Measurements from ENCODE around the gene C2orf69.
A peak's percentile ranks its signal among the peaks of the same experiment; 100 is the strongest.
"Not testable (repeated sequence)": the region's sequence is repeated elsewhere in the genome, so short reads cannot be mapped to it uniquely, and the experiment has no call there.

Gene C2orf69

DNA sequence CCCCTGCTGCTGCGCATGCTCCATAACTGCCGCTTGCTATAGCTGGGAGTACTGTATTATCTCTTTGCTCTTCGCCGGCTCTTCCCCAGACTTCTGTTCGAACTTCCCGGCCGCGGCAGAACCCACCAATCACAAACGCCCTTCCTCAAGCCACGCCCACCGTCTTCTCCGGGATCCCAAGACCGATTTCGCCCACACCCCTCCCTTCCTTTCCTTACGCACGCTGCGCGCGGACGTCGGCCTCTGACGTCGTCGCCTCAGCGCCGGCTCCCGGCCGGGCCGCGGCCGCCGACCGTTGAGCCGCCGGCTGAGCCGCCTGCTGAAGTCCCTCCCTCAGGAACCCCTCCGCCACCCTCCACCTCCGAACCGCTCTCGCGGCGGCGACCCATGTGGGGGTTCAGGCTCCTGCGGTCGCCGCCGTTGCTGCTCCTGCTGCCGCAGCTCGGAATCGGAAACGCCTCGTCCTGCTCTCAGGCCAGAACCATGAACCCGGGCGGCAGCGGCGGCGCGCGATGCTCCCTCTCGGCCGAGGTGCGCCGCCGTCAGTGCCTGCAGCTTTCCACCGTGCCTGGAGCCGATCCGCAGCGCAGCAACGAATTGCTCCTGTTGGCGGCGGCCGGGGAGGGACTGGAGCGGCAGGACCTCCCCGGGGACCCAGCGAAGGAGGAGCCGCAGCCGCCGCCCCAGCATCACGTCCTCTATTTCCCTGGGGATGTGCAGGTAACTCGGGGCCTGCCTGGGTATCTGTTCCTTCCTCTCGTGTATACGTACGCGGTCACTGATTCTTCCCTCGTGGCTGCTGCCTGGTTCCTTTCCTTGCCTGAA is at the start of gene C2orf69:
Gene C2orf69, plus strand, starts transcription at position 242 of the 825 bp plus-strand sequence. Its CDS starts 146 bp downstream, at position 388.
- DNase-seq (ENCODE audit: low read depth in 1 of 2, low spot score in 1 of 2) = peak; percentile 80 to 82

- DNase-seq (ENCODE audit: low read depth in 1 of 2, low spot score in 1 of 2) = no peak
Measured at GRCh38 chr2:199862788-199863187, 48.3 kb upstream of the C2orf69 start.

DNA sequence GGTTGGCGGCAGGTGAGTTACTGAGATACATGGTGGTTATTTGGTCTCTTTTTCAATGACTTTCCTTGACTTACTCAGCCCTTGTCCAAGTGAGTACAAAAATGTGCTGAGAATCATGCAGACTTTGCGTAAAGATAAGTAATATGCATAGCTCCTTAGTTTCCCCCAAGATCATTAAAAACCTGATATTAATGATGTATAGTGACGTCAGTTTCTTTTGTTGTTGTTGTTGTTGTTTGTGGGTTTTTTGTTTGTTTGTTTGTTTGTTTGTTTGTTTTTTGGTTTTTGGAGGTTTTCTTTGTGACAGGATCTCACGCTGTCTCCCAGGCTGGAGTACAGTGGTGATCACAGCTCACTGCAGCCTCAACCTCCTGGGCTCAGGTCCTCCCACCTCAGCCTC is 45.2 kb upstream of the C2orf69 start:
- no peak for DNase-seq (ENCODE audit: low read depth in 1 of 2, low spot score in 1 of 2)

DNA sequence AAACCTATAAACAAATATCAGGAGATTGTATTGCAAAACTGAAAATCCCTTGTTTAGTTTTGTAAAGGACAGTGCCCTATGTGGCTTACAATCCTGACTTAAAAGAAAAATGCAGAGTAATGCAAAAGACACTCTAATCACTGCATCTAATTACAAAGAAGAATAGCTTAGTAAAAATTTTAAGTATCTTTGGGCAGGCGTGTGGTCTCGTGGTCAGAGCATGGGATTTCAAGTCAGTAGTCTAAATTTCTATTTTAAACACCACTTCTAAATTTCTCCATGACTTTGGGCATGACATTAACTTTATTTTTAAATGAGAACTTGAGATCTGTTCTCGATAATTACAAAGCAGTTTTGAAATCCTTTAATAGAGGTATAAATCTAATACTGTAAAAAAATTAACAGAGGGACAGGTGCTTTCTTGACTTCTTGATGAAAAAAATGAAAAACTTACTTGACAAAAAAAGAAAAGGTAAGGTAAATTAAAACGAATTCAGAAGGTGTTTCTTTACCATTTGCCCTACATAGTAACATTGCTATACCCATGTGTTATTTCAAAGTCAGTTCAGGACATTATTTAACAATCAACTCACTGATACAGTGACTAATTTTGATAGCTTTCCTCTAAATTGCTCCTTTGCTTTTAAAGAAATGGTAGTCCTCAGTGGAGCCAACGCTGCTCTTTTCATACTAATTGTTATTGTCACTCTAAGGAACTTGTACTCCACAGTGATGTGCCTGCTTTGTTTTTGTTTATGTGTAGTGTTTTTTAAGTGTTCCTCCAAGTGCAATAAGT is 42.5 kb upstream of the C2orf69 start:
- DNase-seq (ENCODE audit: low read depth in 1 of 2, low spot score in 1 of 2) = no peak

DNA sequence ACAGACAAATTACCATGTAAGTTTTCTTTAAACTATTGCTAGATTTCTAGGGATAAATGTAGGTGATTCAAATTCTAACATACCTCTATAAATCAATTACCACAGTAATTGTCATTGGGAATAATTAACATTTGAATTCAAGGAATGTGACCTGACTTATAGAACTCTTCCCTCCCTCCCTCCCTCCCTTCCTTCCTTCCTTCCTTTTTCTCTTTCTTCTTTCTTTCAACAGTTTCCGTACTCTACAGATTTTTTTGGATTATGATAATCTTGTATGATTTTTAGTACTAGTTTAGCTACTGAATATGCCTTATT is 41.9 kb upstream of the C2orf69 start:
- DNase-seq (ENCODE audit: low read depth in 1 of 2, low spot score in 1 of 2) = no peak

DNA sequence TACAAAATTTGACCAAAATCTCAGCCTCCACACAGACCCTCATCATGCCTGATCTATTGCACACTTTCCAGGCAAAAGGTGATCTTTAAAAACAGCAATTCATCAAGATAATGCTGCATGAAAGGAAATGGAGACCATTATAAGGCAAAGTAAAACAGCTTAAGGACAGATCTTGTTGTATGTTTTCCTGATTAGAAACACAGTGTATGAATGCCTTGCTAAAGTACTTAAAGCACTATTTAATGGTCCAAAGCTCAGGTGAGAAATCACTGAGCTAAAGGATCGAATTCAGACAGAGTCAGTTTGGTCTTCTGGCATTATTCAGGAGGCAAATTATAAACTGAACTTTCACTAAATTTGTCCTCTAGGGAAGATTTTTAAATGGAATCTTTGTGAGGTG is 41.4 kb upstream of the C2orf69 start:
- no peak for DNase-seq (ENCODE audit: low read depth in 1 of 2, low spot score in 1 of 2)

DNA sequence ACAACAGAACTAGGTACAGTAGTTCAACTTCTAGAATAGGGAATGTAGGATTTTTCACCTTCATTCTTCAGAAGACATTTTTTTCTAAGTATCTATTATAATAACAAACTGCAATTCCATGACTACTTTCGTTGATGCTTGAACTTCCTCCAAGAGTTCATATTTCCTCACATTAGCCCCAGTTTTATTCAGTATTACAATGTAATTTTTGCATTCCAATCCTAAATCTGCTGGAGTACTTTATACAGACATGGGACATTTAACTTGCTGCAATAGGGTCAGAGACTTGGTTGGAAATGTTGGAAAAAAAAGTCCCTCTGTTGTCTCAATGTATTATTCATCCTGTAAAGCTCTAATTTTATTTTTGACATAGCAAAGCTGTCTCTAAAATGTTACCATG is 40.5 kb upstream of the C2orf69 start:
- DNase-seq (ENCODE audit: low read depth in 1 of 2, low spot score in 1 of 2) = no peak

GRCh38 chr2:199874209-199874608 is 36.9 kb upstream of the C2orf69 start:
- DNase-seq (ENCODE audit: low read depth in 1 of 2, low spot score in 1 of 2) = no peak

- DNase-seq (ENCODE audit: low read depth in 1 of 2, low spot score in 1 of 2) = no peak
Measured at GRCh38 chr2:199875400-199875799, 35.7 kb upstream of the C2orf69 start.

- DNase-seq (ENCODE audit: low read depth in 1 of 2, low spot score in 1 of 2) = no peak
Measured at GRCh38 chr2:199882667-199883066, 28.4 kb upstream of the C2orf69 start.

DNA sequence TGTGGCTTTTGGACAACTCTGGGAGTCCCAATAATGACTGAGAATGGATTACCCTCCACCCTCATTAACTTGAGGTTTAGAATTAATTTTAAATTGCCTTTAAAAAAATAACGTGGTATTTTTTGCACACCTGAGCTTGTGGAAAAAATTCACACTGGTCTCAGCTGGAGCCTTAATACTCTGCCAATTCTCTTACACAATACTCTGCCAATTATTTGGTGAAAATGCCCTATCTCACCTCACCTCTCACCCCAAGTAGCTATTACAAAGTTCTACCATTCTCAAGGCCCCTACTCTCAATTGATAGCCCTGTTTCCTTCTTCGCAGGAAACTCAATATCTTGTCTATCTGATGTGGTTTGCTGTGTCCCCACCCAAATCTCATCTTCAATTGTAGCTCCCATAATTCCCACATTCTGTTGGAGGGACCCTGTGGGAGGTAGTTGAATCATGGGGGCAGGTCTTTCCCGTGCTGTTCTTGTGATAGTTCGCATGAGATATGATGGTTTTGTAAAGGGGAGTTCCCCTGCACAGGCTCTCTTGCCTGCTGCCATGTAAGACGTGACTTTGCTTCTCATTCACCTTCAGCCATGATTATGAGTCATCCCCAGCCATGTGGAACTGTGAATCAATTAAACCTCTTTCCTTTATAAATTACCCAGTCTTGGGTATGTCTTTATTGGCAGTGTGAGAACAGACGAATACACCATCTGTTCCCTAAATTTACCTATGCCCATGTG is 27.4 kb upstream of the C2orf69 start:
- DNase-seq (ENCODE audit: low read depth in 1 of 2, low spot score in 1 of 2) = no peak

GRCh38 chr2:199895406-199895805 is 15.7 kb upstream of the C2orf69 start:
- no peak for DNase-seq (ENCODE audit: low read depth in 1 of 2, low spot score in 1 of 2)

DNA sequence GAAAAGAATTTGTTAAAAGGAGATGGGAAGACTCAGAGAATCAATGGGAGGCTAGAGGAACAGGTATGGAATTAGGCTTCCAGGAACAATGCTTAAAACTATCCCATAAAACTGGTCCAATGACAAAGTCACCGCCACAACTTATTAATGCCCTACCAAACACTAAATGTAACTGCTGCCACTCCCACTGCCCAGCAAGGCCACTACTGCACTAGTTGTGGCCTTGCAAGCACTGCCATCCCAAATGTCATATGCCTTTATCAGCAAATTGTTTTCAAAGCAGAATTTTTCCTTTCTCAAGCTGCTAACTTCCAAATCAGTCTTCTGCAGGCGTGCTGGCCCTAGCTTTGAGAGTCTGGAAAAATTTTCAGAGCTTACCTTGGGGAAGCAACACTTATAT is 14.5 kb upstream of the C2orf69 start:
- DNase-seq (ENCODE audit: low read depth in 1 of 2, low spot score in 1 of 2) = no peak

DNA sequence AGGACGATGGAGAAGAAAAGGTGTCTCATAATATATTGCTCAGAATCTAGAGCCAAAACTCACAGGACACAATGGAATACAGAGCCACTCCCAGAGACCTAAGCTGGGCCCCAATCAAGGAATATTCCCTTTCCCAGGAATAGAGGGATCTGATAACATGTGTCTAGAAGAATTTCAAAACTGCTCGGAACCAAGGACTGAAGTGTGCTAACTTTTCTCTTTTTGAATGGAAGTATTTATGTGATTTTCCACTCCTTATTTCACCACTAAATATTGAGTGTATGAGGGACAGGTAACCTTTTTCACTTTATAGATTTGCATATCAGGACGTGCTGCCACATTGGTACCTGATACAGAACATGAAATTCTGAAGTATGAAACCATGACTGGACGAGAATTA is 9.2 kb upstream of the C2orf69 start:
- no peak for DNase-seq (ENCODE audit: low read depth in 1 of 2, low spot score in 1 of 2)

DNA sequence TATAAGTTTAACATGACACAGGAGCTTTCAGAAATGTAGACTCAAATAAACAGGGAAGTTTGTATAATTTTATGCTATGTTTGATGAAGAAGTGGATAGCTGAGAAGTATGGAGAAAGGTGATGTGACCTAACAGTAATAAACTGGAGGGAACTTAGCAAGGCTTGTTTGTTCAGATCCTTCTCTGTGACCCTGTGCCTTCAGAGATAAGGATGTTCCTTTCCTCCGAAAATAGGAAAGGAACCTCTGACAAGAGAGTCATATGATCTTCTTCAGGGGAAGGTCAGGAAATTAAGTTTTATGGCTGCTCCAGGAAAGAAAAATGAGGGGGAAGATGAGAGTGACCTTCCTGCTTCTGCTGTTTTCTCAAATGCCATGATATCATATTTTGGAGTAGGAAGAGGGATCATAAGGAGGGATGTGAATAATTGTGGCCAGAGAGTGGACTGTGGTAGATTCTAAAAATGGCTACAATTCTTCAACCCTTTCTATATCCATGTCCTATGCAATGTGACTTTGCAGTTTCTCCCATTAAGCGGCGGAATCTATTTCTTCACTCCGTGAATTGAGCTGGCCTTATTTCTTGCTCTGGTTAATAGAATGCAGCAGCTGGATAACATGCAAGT is 8.5 kb upstream of the C2orf69 start:
- no peak for DNase-seq (ENCODE audit: low read depth in 1 of 2, low spot score in 1 of 2)

DNA sequence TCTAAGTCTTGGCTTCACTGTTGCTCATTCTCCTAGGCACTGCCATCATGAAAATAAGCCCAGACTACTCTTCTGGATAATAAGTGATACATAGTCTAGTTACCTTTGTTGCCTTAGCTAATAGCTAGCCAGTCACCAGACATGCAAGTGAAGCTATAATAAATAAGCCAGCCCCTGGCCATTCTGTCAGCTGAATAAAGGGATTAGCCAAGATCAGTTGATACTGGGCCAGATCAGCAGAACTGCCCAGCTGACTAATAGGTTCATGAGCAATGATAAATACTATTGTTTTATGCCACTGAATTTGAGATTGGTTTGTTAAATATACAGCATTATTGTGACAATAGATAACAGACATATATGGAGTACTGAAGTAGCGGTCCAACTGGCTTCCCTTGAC is 8.0 kb upstream of the C2orf69 start:
- DNase-seq (ENCODE audit: low read depth in 1 of 2, low spot score in 1 of 2) = no peak

GRCh38 chr2:199907008-199907714 is 3.9 kb upstream of the C2orf69 start:
- DNase-seq (ENCODE audit: low read depth in 1 of 2, low spot score in 1 of 2) = no peak

- DNase-seq (ENCODE audit: low read depth in 1 of 2, low spot score in 1 of 2) = no peak
Measured at GRCh38 chr2:199910338-199911051, 598 bp upstream of the C2orf69 start.

GRCh38 chr2:199911877-199912161 is 726 bp downstream of the C2orf69 start:
- DNase-seq (ENCODE audit: low read depth in 1 of 2, low spot score in 1 of 2) = no peak

DNA sequence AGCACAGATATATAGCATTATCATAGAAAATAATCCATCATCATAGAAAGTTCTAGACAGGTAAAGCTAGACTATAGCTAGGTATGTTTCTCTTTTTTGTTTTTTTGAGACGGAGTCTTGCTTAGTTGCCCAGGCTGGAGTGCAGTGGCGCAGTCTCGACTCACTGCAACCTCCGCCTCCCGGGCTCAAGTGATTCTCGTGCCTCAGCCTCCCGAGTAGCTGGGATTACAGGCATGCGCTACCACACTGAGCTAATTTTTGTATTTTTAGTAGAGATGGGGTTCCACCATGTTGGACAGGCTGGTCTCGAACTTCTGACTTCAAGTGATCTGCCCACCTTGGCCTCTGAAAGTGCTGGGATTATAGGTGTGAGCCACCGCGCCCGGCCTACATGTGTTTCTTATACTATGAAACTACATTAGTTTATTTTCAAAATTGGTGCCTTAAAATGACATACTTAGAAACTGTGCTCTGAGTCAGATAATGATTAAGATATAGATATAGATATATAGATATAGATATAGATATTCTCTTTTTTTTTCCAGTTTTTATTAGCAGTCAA is 1.5 kb downstream of the C2orf69 start:
- not testable (repeated sequence) for DNase-seq (ENCODE audit: low read depth in 1 of 2, low spot score in 1 of 2)
